HG03521 (cell line): Measurements from ENCODE around the gene RAC3.

Experiments used
- ATAC-seq: cut with Tn5 transposase; IDR thresholded peaks from one replicate; pipeline ENCODE4 v1.9.1; 2021; ENCODE audit warnings: mild to moderate bottlenecking, moderate library complexity; ENCODE audit not compliant: unreplicated experiment

RAC3 gene

GRCh38 chr17:82065638-82066303 is 34.3 kb downstream of the RAC3 start, which contains the start of gene DUS1L:
DUS1L (minus strand) TSS chr17:82065804; CDS start chr17:82065059, 745 bp downstream.
- ATAC-seq: peak; percentile 67

- ATAC-seq: no peak
Measured at GRCh38 chr17:82070611-82071010, 39.1 kb downstream of the RAC3 start.

DNA sequence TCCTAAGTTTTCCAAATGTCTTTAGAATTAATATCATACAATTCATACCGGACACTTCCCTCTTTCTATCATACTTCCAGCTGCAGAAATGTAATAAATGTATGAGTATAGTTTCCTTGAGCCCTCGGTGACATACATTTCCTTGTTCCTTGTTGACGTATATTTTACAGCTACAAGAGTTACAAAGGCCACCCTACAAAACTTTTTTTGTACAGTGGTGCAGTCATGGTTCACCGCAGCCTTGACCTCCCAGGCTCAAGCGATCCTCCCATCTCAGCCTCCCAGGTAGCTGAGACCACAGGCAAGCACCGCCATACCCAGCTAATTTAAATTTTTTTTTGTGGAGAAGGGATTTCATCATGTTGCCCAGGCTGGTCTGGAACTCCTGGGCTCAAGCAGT is 41.3 kb downstream of the RAC3 start:
- ATAC-seq: no peak

DNA sequence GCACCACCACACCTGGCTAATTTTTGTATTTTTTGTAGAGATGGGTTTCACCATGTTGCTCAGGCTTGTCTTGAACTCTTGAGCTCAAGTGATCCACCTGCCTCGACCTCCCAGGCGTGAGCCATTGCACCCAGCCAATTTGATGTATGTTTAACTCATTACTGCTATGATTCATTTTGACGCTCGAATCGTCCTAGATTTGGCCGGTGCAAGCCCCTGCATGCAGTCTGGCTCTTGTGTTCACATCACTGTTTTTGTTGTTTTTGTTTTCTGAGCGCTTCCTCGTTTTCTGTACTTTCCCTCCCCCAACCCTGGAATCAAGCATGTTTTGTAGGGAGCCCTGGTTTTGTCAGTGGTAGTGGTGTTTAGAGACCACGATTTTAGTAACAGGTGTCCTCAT is 42.0 kb downstream of the RAC3 start:
- no peak for ATAC-seq

GRCh38 chr17:82076018-82076784 is 44.7 kb downstream of the RAC3 start:
- no peak for ATAC-seq

- no peak for ATAC-seq
Measured at GRCh38 chr17:82076785-82077591, 45.5 kb downstream of the RAC3 start.

GRCh38 chr17:82077617-82078358 is 46.3 kb downstream of the RAC3 start:
- no peak for ATAC-seq

DNA sequence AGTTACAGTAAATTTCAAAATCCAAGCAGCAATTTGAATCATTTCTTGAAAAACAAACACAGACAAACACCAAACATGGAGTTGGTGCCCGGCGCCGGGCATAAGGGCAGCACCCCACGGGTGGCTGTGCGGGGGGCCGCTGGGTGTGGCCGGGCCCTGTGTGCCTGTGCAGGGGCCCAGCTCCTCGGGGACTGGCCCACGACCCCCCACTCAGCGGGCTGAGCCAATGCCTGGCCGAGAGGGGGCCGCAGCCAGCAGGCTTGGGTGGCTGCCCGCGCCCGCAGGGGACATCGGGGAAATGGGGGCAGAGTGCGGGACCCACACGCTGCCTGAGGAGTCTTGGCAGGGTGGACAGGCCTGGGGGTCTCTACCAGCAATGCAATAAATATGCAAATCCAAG is 47.0 kb downstream of the RAC3 start:
- no peak for ATAC-seq

- no peak for ATAC-seq
Measured at GRCh38 chr17:82079001-82079677, 47.7 kb downstream of the RAC3 start.

GRCh38 chr17:82080048-82080788 is 48.7 kb downstream of the RAC3 start:
- no peak for ATAC-seq

DNA sequence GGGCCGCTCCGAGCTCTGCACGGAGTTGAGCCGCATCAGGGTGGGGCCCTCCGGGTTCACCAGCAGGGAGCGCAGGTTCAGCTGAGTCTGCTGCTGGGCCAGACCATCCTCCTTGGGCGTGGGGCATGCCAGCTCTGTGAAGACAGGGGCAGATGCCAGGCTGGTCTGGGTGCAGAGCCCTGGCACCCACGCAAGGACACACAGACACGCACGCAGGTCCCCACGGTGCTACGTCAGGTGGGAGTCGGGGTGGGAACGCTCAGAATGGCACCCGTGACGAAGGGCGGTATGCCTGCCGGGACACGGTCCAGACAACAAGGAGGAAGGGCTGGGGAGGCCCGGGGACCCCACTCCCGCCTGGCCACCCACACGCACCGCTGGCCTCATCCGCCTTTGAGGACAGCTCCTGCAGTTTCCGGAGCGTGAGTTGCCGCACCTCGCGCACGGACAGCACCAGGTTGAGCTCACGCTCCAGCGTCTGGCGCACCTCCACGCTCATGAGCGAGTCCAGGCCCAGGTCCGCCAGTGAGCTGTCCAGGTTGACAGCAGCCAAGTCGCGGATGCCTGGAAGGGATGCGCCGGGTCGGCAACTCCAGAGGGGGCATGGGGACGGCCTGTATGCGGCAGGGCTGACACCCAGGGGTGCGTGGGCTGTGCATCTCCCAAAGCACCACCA is 49.4 kb downstream of the RAC3 start:
- no peak for ATAC-seq

DNA sequence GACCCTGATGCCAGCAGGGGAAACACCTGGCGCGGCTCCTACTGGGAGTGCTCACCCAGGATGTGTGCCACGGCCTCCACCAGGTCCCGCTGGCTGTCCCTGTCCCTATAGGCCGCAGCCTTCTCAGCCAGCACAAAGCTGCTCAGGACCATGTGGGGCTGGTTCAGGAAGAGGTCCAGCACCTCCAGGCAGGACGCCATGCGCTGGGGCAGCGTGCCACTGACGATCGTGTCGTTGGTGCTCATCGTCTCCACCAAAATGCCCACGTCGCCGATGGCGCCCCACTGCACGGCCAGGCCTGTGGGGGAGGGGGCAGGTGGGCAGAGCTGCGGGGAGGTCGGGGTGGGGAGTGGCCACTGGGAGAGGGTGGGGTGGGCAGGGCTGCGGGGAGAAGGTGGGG is 50.1 kb downstream of the RAC3 start:
- no peak for ATAC-seq

DNA sequence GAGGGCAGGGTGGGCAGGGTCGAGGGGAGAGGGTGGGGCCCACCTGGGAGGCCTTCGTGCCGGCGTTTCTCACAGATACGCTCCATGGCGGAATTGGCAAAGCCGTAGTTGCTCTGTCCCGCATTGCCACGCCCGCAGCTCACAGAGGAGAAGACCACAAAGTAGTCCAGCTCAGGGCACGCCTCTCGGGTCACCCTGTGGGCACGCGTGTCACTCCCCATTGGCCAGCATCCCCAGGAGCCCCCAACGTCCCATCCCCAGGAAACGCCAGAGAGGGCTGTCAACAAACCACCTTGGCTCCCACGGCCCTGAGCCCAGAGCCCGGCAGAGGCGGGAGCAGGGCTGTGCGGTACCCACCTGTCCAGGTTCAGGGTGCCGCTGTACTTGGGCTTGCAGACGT is 50.5 kb downstream of the RAC3 start:
- ATAC-seq: no peak

GRCh38 chr17:82082456-82082855 is 51.0 kb downstream of the RAC3 start:
- no peak for ATAC-seq

GRCh38 chr17:82083009-82083408 is 51.5 kb downstream of the RAC3 start:
- no peak for ATAC-seq
